GM18870 (cell line): ENCODE results near the gene UBR3.
"Not testable (repeated sequence)": the region's sequence is repeated elsewhere in the genome, so short reads cannot be mapped to it uniquely, and the experiment has no call there.

ENCODE experiments used
- ATAC-seq: cut with Tn5 transposase; IDR thresholded peaks from one replicate; pipeline ENCODE4 v1.9.1; 2021; ENCODE audit warnings: moderate library complexity; ENCODE audit not compliant: unreplicated experiment

UBR3 gene

DNA sequence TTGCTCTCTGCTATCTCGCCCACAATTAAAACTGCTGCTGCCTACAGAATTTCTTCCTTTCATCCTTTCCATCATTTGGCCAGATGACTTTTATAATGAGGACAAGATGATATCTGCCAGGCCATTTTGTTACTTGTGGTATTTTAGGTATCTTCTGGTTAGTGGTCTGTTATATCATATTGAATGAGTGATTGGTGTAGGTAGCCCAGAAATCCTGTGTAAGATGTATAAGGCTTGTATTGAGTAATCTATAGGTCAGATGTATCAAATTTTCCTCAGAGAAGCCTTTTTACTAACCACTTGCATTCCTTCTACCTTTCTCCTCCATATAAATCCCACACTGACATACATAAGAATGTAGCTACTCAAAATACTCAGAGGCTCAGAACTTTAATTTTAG lies 118.3 kb downstream of the UBR3 start:
- no peak for ATAC-seq

DNA sequence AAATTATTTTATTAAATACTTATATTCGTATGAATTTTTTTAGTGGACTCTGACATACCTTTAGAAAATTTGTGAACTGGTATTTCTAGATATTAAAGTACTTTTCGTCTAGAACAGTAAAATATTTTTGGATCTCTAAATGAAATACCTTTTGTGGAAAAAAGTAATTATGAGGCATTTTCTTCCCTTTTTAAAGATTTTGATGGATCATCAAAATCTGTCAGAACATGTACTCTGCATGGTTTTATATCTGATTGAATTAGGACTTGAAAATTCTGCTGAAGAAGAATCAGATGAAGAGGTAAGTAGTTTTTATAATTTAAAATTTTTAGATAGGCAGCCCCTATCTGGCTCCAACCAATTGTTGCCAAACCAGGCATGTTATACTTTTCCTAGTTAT lies 118.8 kb downstream of the UBR3 start:
- no peak for ATAC-seq

DNA sequence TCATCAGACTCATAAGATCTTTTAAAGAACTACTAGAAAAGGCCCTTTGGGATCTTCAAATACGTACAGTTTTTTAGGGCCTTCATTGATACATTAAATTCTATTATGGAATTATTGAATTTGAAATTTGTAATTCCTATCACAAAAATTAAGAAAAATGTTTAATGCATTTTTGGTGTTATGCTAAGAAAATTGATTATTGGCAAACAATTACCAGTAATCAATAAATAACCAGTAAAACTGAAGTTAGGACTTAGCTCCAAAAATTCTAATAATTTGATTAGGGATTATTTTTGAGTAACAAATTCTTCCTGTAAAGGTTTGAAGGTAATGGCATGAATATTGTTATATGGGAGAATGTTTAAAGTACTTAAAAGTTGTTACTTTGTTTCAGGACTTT lies 119.3 kb downstream of the UBR3 start:
- ATAC-seq = no peak

DNA sequence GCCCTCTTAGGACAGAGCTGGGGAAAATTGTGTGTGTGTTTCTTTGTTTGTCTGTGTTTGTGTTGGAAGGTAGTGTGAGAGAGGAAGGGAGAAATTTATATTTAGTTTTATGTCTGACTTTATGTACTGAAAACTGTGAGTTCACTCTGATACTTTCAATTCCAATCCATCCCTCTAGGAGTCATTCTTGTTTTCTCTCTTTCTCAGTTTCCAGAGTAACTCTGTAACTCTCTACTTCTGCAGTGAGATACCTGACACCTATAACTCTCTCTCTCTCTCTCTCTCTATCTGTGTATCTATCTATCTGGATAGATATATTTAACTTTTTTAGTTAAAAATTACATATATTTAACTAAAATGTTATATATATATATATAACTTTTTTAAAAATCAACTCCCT lies 128.7 kb downstream of the UBR3 start:
- ATAC-seq = no peak

DNA sequence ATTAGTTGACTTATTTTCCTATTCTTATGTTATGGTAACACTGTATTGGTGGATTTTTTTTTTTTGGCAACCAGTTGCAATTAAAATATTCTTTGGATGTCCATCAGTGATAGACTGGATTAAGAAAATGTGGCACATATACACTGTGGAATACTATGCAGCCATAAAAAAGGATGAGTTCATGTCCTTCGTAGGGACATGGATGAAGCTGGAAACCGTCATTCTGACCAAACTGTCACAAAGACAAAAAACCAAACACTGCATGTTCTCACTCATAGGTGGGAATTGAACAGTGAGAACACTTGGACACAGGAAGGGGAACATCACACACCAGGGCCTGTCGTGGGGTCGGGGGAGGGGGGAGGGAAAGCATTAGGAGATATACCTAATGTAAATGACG lies 130.0 kb downstream of the UBR3 start:
- not testable (repeated sequence) for ATAC-seq

DNA sequence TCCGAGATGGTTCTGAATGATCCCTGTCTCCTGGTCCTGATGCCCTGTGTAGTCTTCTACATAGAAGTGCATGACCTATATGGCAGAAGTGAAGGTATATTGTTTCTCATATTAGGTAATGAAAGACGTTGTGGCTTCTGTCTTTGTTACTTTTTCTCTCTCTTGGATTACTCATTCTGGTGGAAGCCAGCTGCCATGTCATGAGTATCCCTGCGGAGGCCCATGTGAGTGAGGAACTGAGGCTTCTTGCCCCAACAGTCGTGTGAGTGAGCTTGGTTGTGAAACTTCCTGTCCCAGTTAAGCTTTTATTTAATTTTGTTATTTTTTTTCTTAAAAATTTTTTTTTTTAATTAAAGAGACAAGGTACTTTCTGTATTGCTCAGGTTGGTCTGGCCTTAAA lies 134.7 kb downstream of the UBR3 start:
- ATAC-seq = no peak

DNA sequence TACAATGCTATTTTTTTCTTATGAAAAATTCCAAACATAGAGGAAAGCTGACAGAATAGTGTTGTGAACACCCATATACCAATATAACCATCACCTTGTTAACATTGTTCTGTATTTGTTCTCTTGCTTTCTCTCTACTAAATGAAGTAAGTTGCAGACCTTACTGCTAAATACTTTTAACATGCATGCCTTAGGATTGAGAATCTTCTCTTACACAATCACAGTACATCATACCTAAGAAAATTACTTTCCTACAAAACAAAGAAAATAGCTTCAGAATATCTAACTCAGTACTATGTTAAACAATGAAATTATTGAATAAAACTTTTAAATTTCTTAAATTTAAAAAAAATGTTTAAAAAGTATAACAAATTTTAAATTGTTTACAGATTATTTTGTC lies 136.5 kb downstream of the UBR3 start:
- no peak for ATAC-seq

DNA sequence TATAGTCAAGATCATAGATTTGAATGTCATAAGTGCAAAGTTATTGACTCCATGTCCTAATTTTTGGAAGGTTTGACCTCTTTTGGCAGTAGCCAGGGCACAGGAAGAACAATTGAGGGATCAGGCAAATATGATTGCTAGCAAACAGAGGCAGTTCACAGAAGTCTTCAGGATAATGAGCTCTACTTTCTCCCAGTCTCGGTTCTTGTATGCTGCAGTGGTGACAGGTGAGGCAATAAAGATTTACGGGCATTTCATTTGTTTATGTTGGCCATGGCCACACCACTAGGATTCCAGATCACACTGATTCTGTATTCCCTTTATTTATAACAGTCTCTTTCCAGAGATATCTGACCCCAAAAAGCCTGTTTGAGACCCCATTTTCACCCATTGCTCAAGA lies 137.5 kb downstream of the UBR3 start:
- ATAC-seq = no peak

DNA sequence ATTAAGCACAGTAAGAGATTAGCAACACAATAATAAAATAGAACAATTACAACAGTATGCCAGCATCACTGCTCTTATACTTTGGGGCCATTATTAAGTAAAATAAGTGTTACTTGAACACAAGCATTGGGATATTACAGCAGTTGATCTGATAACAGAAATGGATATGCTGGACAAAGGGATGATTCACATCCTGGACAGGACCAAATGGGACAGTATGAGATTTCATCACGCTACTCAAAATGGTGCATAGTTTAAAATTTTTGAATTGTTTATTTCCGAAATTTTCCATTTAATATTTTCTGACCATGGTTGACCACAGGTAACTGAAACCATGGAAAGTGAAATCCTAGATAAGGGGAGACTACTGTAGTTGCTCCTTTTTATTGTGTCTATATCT lies 138.2 kb downstream of the UBR3 start:
- no peak for ATAC-seq

DNA sequence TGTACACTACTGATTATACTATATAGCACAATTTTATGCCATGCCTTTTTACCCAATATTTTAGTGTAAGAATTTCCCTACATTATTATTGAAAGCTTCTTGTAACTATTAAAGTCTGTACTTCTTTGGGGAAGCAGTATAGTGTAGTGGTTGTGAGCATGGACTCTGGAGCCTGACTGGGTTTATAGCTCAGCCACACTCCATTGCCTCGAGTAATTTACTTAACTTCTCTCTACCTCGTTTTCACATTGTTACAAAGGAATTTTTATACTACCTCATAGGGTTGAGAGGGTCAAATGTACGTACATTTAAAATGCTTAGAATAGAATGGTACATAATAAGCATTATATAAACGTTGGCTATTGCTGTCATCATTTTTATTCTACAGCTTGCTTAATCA lies 139.2 kb downstream of the UBR3 start:
- ATAC-seq = no peak

DNA sequence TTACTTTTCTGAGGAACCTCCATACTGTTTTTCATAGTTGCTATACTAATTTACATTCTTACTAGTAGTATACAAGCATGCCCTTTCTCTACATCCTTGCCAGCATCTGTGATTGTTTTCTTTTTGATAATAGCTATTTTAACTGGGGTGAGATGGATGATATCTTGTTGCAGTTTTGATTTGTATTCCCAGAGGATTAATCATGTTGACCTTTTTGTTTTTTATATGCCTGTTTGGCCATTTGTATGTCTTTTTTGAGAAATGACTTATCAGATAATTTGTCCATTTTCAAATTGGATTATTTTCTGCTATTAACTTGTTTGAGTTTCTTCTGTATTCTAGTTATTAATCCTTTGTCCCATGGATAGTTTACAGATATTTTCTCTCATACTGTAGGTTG lies 141.5 kb downstream of the UBR3 start:
- ATAC-seq = no peak

DNA sequence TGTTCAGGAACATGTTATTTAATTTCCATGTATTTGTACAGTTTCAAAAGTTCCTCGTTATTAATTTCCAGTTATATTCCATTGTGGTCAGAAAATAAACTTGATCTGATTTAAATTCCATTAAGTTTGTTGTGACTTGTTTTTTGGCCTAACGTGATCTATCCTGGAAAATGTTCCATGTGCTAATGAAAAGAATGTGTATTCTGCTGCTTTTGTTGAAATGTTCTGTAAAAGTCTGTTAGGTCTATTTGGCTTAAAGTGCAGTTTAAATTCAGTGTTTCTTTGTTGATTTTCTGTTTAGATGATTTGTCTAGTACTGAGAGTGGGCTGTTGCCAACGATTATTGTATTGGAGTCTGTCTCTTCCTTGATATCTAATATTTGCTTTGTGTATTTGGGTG lies 148.0 kb downstream of the UBR3 start:
- no peak for ATAC-seq

DNA sequence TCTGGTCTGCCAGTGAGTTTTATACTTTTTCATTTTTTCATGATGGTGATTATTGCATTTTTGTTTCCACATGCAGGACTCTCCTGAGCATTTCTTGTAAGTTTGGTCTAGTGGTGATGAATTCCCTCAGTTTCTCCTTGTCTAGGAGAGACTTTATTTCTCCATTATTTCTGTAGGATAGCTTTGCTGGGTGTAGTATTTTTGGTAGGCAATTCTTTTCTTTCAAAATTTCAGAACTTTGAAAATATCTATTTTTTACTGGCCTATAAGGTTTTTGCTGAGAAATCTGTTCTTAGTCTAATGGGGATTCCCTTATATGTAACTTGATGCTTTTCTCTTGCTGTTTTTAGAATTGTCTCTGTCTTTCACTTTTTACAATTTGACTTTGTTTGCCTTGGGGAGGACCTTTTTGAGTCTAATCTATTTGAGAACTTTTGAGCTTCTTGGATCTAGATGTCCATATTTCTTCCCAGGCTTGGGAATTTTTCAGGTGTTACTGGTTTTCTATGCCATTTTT lies 149.1 kb downstream of the UBR3 start:
- no peak for ATAC-seq

DNA sequence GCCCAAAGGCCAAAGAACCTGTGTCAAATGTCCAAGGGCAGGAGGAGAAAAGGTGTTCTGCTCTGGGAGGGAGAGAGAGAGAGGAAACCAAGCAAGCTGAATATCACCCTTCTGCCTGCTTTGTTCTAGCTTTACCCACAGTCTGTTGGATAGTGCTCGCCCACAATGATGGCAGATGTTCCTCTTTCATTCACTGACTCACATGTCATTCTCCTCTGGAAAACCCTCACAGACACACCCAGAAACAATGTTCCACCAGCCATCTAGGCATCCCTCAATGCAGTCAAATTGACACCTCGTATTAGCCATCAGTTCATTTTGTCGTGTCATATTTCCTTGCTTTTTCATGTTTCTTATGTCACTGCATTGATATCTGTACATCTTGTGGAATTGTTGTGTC lies 150.3 kb downstream of the UBR3 start:
- no peak for ATAC-seq

DNA sequence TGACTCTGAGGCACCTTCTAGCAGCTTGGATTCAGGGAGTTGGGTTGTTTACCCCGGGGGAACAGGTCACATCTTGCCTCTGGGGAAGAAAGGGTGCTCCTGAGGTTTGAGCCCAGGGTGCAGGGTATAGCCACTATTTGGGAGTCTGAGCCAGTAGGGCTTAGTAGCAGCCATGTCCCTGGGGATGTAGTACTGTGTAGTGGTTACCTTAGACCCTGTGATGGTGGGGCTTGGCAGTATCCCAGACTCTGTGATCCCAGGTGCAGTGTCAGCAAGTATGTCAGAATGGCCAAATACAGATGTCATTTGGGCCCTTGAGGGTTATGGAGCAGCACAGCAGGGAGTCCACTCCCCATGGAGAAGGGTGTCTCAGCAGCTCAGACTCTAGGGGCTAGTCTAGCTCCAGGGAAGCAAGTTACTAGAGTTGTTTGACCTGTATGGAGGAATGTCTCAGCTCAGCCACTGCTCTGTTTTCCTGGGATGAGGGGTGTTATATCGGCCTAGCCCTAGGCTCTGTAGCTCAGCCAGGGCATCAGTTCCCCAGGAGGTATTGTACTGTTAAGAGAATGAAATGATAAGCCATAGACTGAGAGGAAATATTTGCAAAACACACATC lies 151.3 kb downstream of the UBR3 start:
- no peak for ATAC-seq

DNA sequence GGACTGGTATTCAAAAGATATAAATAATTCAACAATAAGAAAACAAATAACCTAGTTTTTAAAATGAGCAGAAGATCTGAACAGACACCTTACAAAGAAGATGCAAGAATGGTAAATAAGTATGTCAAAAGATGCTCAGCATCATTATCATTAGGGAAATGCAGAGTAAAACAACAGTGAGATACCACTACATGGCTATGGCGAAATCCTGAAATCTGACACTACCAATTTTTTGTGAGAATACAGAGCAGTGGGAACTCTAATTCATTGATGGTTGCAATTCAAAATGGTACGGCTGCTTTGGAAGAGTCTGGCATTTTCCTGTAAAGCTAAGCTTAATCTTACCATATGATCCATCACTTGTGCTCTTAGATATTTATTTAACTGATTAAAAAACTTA lies 151.8 kb downstream of the UBR3 start:
- no peak for ATAC-seq

DNA sequence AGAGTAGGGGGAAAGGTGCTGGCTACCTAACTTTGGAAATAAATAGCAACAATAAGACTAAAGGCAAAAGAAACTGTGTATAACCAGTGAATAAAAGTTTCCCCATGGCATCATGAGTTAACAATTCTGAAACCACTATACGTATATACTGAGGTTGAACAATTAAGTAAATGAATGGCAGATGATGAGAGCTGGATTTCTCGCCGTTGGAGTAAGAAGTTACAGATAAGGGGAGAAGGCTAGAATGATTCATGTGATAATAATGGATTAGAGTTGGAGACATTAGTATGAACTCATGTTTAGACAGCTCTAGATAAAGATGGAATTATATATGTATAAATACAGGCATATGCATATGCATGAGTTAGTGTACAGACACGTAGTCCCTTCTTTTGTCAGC lies 152.7 kb downstream of the UBR3 start:
- ATAC-seq = no peak

DNA sequence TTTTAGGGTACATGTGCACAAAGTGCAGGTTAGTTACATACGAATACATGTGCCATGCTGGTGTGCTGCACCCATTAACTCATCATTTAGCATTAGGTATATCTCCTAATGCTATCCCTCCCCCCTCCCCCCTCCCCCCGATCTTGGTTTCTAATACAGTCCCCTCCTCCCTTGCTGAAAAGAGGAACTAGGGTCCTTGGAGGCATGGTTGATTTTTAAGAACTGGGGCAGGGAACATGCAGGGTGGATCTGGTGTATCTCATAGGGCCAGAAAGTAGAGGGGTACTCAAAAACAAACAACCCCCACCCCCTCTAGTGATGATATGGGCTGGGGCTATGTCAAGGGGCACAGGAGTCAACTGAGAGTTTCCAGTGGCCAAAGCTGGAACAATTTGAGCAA lies 153.4 kb downstream of the UBR3 start:
- ATAC-seq = no peak

DNA sequence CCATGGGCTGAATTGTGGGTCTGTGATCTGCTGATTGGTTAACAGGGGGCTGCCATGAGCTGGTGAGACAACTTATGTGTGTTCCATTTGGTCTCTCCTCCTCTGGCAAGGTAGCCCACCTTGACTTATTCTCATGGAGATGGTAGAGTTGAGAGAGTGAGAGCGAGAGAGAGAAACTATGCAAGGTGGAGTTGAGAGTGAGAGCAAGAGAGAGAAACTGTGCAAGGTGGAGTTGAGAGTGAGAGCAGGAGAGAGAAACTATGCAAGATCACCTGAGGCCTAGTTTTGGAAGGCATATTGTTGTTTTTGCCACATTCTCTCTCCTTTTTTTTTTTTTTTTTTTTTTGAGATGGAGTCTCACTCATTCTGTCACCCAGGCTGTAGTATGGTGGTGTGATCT lies 155.7 kb downstream of the UBR3 start:
- no peak for ATAC-seq

DNA sequence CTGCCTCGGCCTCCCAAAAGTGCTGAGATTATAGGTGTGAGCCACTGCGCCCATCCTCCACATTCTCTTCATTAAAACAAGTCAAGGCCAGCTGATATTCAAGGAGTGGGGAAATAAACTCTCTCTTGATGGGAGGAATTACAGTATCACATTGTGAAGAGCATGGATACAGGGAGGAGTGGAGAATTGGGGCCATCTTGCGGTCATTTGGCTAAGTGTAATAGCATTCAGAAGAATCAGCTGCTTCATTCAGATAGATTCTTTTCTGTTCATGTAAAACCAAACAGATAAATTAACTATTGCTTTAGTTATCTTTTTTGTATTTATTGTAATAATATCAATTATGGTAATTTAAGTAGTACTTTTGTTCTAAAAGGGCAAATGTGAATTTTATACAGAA lies 156.3 kb downstream of the UBR3 start:
- ATAC-seq = no peak

DNA sequence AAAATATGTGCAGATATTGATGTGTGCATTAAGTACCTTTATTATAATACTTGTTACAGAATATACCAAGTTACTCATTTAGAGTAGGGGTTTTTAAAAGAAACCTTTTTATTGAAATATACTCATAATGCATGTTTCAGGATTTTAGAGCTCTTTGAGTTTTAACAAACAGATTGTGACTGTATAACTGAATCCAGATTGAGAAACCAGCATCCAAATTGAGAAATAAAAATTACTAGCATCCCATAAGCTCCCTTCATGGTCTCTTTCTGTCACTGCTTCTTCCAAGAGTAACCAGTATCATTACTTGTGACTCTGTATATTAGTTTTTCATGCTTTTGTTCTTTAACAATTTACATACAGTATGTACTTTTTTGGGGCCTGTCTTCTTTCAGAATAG lies 156.9 kb downstream of the UBR3 start:
- no peak for ATAC-seq

DNA sequence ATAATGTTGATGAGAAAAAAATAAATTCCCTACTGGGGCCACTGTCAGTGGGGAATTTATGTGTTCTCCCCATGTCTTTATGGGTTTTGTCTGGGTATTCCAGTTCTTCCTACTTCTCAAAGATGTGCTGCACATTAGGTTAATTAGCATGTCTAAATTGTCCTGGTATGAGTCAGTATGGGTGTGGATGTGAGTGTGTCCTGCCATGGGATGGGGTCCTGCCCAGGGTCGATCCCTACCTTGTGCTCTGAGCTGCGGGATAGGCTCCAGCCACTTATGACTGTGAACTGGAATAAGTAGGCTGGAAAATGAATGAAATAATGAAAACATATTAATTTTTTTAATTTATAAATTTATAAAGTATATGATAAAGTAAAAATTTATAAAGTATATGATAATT lies 167.5 kb downstream of the UBR3 start:
- ATAC-seq = no peak

DNA sequence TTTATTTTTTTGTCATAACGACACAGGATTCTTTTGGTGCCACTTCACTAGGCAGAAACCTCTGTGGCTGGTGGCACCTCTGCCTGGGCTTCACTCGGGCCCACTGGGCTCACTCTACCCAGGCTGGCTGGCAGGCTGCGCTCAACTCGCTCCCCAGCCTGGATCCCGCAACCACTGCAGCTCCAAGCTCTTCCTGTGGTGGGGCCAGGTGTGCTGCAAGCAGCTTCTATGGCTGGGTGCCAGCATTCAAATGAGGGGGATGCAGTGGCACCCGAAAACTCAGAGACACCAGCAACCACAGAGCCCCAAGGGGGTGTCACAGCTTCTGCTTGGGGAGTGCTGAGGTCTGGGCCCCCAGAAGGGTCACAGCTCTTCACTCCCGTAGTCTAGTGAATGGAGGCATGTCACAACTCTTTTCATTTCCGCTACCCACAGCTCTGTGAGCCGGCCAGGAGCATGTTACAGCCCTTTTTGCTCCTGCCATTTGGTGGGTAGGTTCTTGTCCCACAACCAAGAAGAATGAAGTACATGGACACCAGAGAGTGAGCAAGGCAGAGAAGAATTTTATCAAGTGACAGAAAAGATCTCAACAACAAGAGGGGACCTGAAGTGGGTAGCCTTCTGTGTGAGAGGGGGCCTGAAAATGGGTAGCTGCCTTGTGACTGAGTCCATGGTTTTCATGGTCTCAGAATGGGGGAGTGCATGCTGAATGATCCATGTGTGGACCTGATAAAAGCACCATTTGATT lies 170.1 kb downstream of the UBR3 start:
- ATAC-seq = no peak
